Loucy (cell line): ENCODE results near the gene FGF14.

ENCODE experiments used
- CTCF ChIP-seq: fragments of 200-600 bp; sonication (generic); conservative IDR thresholded peaks from 2 replicates; pipeline ENCODE4 v1.5.1; 2014; ENCODE audit warnings: mild to moderate bottlenecking, antibody characterized with exemption, low read length
- EZH2phosphoT487 ChIP-seq: fragments of 200-600 bp; IDR thresholded peaks from 2 replicates; pipeline ENCODE4 v1.6.1; 2018; ENCODE audit warnings: antibody characterized with exemption, mild to moderate bottlenecking, moderate library complexity, borderline replicate concordance

DNA sequence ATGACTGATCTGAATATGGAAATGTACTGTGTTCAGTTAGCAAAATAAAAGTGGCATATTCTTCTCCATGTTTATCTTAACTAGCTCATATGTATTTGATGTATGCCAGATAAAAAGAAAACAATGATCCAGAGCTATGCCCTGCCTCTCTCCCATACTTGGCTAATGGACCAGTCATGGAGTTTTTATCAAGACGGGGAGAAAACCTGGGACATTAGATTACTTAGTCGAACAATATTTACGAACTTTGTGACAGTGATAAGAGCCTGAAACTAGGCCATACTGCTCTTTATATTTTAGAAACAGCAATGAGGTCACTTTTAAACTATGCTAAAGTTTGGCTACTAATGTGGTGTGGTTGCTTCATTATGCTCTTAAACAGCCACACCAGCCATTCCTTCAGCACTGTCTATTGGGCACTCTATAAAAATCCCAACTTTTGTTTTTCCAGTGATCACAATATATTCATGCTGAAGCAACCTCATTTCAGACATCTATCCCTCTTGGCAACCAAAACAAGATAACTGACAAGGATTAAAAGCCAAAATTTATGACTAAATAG is 265.0 kb downstream of the FGF14 start:
- TF ChIP-seq EZH2phosphoT487 (no peak), CTCF (no peak)
